ENCODE results near the gene DACH1.

The DACH1 gene

GRCh38 chr13:71638751-71639150 is 228.3 kb downstream of the DACH1 start:
- no peak overlapping the region for H3K4me3 ChIP-seq
- TF ChIP-seq FOXP2 (optimal IDR thresholded peaks at IDR 0.05; ENCODE audit: control extremely low read depth, extremely low read length, insufficient read depth) (no peak), POLR2AphosphoS5 (IDR thresholded peaks at IDR 0.05; ENCODE audit: borderline replicate concordance, low read depth, low read length) (no peak), EZH2 (IDR thresholded peaks at IDR 0.05) (no peak)

GRCh38 chr13:71634602-71635443 is 232.2 kb downstream of the DACH1 start:
- no peak for TF ChIP-seq EZH2 (IDR thresholded peaks at IDR 0.05)
- no peak for TF ChIP-seq POLR2AphosphoS5 (IDR thresholded peaks at IDR 0.05; ENCODE audit: borderline replicate concordance, low read depth, low read length)
- no peak for TF ChIP-seq FOXP2 (optimal IDR thresholded peaks at IDR 0.05; ENCODE audit: control extremely low read depth, extremely low read length, insufficient read depth)
- no peak overlapping the region for H3K27ac ChIP-seq
- H3K36me3 ChIP-seq (ENCODE audit: insufficient read depth, low read length), result no peaks in the 10 kb centered on the region
- H3K4me3 ChIP-seq, result no peak overlapping the region
- no peak for DNase-seq (ENCODE audit: low read depth, low spot score)
- H3K9ac ChIP-seq (ENCODE audit: insufficient read length), result no peak overlapping the region
- H3K9me3 ChIP-seq (ENCODE audit: low read depth, low read length), result no peaks in the 10 kb centered on the region

More at GRCh38 chr13:71638751-71639150, 228.3 kb downstream of the DACH1 start:
- H3K27ac ChIP-seq, result no peak overlapping the region
- H3K36me3 ChIP-seq (ENCODE audit: insufficient read depth, low read length), result no peaks in the 10 kb centered on the region
- H3K9ac ChIP-seq (ENCODE audit: insufficient read length), result no peak overlapping the region
- H3K9me3 ChIP-seq (ENCODE audit: low read depth, low read length), result no peaks in the 10 kb centered on the region
- no peak for DNase-seq (ENCODE audit: low read depth, low spot score)

- Histone ChIP-seq H3K27ac (no peak overlapping the region), H3K9ac (ENCODE audit: insufficient read length) (no peak overlapping the region), H3K36me3 (ENCODE audit: insufficient read depth, low read length) (no peaks in the 10 kb centered on the region), H3K4me3 (no peak overlapping the region), H3K9me3 (ENCODE audit: low read depth, low read length) (no peaks in the 10 kb centered on the region)
- DNase-seq (ENCODE audit: low read depth, low spot score), result no peak
- TF ChIP-seq FOXP2 (optimal IDR thresholded peaks at IDR 0.05; ENCODE audit: control extremely low read depth, extremely low read length, insufficient read depth) (no peak), EZH2 (IDR thresholded peaks at IDR 0.05) (no peak), POLR2AphosphoS5 (IDR thresholded peaks at IDR 0.05; ENCODE audit: borderline replicate concordance, low read depth, low read length) (no peak)
These were observed 232.8 kb downstream of the DACH1 start for GRCh38 chr13:71634182-71634581.

GRCh38 chr13:71632721-71633120 is 234.3 kb downstream of the DACH1 start:
- Histone ChIP-seq H3K27ac (no peak overlapping the region), H3K4me3 (no peak overlapping the region), H3K36me3 (ENCODE audit: insufficient read depth, low read length) (no peaks in the 10 kb centered on the region), H3K9me3 (ENCODE audit: low read depth, low read length) (no peaks in the 10 kb centered on the region), H3K9ac (ENCODE audit: insufficient read length) (no peak overlapping the region)
- DNase-seq (ENCODE audit: low read depth, low spot score), result no peak
- TF ChIP-seq POLR2AphosphoS5 (IDR thresholded peaks at IDR 0.05; ENCODE audit: borderline replicate concordance, low read depth, low read length) (no peak), FOXP2 (optimal IDR thresholded peaks at IDR 0.05; ENCODE audit: control extremely low read depth, extremely low read length, insufficient read depth) (no peak), EZH2 (IDR thresholded peaks at IDR 0.05) (no peak)

GRCh38 chr13:71632206-71632605 is 234.8 kb downstream of the DACH1 start:
- no peak overlapping the region for H3K4me3 ChIP-seq
- no peaks in the 10 kb centered on the region for H3K9me3 ChIP-seq (ENCODE audit: low read depth, low read length)
- H3K27ac ChIP-seq, result no peak overlapping the region
- no peaks in the 10 kb centered on the region for H3K36me3 ChIP-seq (ENCODE audit: insufficient read depth, low read length)
- no peak for TF ChIP-seq POLR2AphosphoS5 (IDR thresholded peaks at IDR 0.05; ENCODE audit: borderline replicate concordance, low read depth, low read length)
- no peak for TF ChIP-seq FOXP2 (optimal IDR thresholded peaks at IDR 0.05; ENCODE audit: control extremely low read depth, extremely low read length, insufficient read depth)
- no peak for TF ChIP-seq EZH2 (IDR thresholded peaks at IDR 0.05)
- no peak overlapping the region for H3K9ac ChIP-seq (ENCODE audit: insufficient read length)
- no peak for DNase-seq (ENCODE audit: low read depth, low spot score)

- H3K4me3 ChIP-seq, result no peak overlapping the region
- TF ChIP-seq FOXP2 (optimal IDR thresholded peaks at IDR 0.05; ENCODE audit: control extremely low read depth, extremely low read length, insufficient read depth) (no peak), EZH2 (IDR thresholded peaks at IDR 0.05) (no peak), POLR2AphosphoS5 (IDR thresholded peaks at IDR 0.05; ENCODE audit: borderline replicate concordance, low read depth, low read length) (no peak)
- H3K27ac ChIP-seq, result no peak overlapping the region
- no peaks in the 10 kb centered on the region for H3K9me3 ChIP-seq (ENCODE audit: low read depth, low read length)
- H3K36me3 ChIP-seq (ENCODE audit: insufficient read depth, low read length), result no peaks in the 10 kb centered on the region
- H3K9ac ChIP-seq (ENCODE audit: insufficient read length), result no peak overlapping the region
- no peak for DNase-seq (ENCODE audit: low read depth, low spot score)
These were observed 237.8 kb downstream of the DACH1 start for GRCh38 chr13:71629167-71629566.

GRCh38 chr13:71626421-71627117 is 240.4 kb downstream of the DACH1 start:
- Histone ChIP-seq H3K27ac (no peak overlapping the region), H3K4me3 (no peak overlapping the region), H3K9me3 (ENCODE audit: low read depth, low read length) (no peaks in the 10 kb centered on the region), H3K9ac (ENCODE audit: insufficient read length) (no peak overlapping the region), H3K36me3 (ENCODE audit: insufficient read depth, low read length) (no peaks in the 10 kb centered on the region)
- DNase-seq (ENCODE audit: low read depth, low spot score), result no peak
- TF ChIP-seq EZH2 (IDR thresholded peaks at IDR 0.05), result no peak
- no peak for TF ChIP-seq FOXP2 (optimal IDR thresholded peaks at IDR 0.05; ENCODE audit: control extremely low read depth, extremely low read length, insufficient read depth)
- no peak for TF ChIP-seq POLR2AphosphoS5 (IDR thresholded peaks at IDR 0.05; ENCODE audit: borderline replicate concordance, low read depth, low read length)

- no peak for TF ChIP-seq FOXP2 (optimal IDR thresholded peaks at IDR 0.05; ENCODE audit: control extremely low read depth, extremely low read length, insufficient read depth)
- no peak for TF ChIP-seq EZH2 (IDR thresholded peaks at IDR 0.05)
- TF ChIP-seq POLR2AphosphoS5 (IDR thresholded peaks at IDR 0.05; ENCODE audit: borderline replicate concordance, low read depth, low read length), result no peak
- Histone ChIP-seq H3K27ac (no peak overlapping the region), H3K9ac (ENCODE audit: insufficient read length) (no peak overlapping the region), H3K4me3 (no peak overlapping the region), H3K9me3 (ENCODE audit: low read depth, low read length) (no peaks in the 10 kb centered on the region), H3K36me3 (ENCODE audit: insufficient read depth, low read length) (no peaks in the 10 kb centered on the region)
- DNase-seq (ENCODE audit: low read depth, low spot score), result no peak
These were observed 241.3 kb downstream of the DACH1 start for GRCh38 chr13:71625694-71626093.
